Retinal pigment epithelial cell (primary cell): ENCODE results near the gene N4BP3.

Source experiments
- DNase-seq: peaks from one replicate; pipeline ENCODE4 v3.0.0-alpha.2; 2010; ENCODE audit warnings: low read depth
- H3K4me3 ChIP-seq: 2 replicates; pipeline ENCODE4 v1.5.1; 2011; ENCODE audit warnings: mild to moderate bottlenecking, low read length, control low read depth, moderate library complexity
- TF ChIP-seq, protein P1 (sequence below): conservative IDR thresholded peaks from 2 replicates; pipeline ENCODE4 v1.5.1; 2011; ENCODE audit warnings: low read depth, low read length, control low read depth, inconsistent platforms

N4BP3 gene

DNA sequence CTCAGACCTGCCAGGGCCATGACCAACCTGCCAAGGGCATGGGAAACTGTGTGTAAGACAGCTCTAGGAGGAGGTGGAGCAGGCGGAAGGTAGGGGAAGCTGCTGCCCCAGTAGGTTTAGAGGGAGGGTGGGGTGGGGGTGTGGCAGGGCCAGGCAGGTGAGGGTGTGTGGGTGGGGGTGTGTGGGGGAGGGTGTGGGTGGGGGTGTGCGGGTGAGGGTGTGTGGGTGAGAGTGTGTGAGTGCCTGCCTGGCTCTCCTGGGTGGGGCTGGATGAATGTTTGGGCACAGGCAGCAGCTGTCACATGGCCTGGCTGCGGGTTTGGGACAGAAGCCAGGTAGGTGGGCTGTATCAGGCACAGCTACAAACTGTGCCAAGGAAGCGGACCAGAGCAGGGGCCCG is 8.8 kb upstream of the N4BP3 start:
- TF ChIP-seq, protein P1, sequence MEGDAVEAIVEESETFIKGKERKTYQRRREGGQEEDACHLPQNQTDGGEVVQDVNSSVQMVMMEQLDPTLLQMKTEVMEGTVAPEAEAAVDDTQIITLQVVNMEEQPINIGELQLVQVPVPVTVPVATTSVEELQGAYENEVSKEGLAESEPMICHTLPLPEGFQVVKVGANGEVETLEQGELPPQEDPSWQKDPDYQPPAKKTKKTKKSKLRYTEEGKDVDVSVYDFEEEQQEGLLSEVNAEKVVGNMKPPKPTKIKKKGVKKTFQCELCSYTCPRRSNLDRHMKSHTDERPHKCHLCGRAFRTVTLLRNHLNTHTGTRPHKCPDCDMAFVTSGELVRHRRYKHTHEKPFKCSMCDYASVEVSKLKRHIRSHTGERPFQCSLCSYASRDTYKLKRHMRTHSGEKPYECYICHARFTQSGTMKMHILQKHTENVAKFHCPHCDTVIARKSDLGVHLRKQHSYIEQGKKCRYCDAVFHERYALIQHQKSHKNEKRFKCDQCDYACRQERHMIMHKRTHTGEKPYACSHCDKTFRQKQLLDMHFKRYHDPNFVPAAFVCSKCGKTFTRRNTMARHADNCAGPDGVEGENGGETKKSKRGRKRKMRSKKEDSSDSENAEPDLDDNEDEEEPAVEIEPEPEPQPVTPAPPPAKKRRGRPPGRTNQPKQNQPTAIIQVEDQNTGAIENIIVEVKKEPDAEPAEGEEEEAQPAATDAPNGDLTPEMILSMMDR: no peak
- DNase-seq: no peak

DNA sequence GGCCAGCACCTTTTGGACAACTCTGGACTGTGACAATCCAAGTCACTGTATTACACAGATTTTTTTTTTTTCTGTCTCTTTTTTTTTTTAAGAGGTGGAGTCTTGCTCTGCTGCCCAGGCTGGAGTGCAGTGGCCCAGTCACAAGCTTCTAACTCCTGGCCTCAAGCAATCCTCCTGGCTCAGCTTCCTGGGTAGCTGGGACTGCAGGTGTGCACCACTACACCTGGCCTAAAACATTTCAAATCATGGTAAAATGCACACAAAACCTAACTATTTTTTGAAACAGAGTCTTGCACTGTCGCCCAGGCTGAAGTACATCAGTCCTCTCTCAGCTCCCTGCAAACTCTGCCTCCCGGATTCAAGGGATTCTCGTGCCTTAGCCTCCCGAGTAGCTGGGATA is 7.2 kb upstream of the N4BP3 start:
- TF ChIP-seq, protein P1: no peak
- no peak for DNase-seq
- H3K4me3 ChIP-seq: no peak overlapping the region

More for the DNA sequence above, 8.8 kb upstream of the N4BP3 start:
- no peak overlapping the region for H3K4me3 ChIP-seq

DNA sequence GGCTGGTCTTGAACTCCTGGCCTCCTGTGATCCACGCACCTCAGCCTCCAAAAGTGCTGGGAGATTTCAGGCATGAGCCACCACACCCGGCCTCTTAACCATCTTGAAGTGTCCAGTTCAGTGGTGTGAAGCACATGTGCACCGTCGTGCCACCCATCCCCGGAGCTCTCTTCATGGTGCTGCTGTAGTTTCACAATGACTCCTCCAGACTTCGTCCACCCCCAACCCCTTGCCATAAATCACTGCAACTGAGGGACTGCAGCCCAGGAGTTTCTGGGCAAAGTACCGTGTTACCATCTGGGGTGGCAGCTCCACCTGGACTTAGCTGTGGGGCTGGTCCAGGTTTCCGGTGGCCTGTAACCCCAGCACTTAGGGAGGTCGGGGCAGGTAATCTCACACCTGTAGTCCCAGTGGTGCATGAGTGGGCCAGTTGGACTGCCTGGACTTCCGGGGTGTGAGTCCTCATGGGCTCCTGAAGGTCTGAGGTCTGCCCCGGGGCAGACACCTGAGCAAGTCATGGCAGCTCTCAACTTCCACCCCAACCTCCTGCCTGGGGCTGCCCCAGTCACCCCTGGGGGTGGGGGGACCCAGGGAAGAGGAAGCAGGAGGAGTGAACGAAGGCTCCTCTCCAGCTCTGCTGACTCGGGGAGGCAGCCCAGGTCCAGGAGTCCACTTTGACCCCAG is 6.6 kb upstream of the N4BP3 start:
- H3K4me3 ChIP-seq: no peak overlapping the region
- TF ChIP-seq, protein P1: no peak
- DNase-seq: no peak

DNA sequence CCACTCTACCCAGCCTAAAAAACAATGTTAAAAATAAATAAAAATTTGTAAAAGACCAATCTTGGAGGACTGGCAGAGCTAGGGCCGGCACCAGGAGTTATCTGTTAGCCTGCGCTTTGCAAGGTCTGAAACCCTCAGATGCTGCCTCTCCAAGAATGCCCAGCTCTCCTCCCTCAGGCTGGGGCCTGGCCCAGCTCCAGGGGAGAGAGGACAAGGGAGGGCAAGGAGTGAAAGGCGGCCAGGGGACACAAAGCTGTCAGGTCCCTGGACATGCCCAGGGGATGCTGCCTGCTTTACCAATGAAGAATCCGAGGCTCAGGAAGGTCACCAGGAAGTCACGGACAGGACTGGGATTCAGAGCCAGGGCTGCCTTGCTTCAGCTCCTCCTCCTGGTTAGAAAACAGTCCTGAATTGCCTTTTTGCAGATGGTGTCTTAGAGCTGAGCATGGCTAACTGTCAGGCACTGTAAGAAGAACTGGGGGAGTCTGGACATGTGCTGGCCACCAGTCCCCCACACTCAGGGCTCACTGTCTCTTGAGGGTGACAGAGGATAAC is 5.5 kb upstream of the N4BP3 start:
- H3K4me3 ChIP-seq: no peak overlapping the region
- TF ChIP-seq, protein P1: no peak
- DNase-seq: no peak

DNA sequence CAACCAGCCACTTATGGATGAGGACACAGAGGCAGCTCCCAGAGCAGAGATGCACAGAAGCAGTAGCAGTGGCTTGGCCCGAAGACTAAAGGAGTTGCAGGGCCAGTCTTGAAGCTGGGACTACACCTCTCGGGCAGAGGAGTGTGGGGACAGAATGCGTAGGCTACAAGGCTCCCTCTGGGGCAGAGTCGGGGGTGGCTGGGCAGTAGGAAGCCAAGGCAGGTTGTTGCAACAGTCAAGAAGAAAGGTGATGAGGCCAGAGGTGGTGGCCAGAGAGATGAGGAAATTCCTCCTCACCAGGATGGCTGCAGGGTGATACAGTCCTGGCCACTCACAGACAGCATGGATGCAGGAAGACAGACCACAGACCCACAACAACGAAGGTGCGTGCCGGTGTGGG is 4.9 kb upstream of the N4BP3 start:
- no peak for DNase-seq
- no peak overlapping the region for H3K4me3 ChIP-seq
- TF ChIP-seq, protein P1: no peak

DNA sequence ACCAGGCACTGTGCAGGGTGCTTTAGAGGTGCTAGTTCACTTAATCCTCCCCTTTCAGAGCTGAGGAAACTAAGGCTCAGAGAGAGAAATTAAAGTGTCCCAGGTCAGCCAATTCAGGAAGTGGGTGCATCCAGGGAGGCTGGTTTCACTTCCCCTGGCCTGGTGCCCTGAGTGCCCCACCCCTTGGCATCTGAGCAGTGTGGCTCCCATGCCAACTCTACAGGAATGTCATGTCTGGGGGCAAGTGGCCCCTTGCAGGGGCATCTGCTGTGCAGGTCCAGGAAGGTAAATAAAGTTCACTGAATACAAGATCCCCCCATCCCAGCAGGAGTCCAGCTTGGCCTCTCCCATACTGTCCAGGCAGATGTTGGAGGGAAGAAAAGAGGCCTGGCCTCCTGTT is 4.4 kb upstream of the N4BP3 start:
- TF ChIP-seq, protein P1: no peak
- no peak overlapping the region for H3K4me3 ChIP-seq
- DNase-seq: no peak

DNA sequence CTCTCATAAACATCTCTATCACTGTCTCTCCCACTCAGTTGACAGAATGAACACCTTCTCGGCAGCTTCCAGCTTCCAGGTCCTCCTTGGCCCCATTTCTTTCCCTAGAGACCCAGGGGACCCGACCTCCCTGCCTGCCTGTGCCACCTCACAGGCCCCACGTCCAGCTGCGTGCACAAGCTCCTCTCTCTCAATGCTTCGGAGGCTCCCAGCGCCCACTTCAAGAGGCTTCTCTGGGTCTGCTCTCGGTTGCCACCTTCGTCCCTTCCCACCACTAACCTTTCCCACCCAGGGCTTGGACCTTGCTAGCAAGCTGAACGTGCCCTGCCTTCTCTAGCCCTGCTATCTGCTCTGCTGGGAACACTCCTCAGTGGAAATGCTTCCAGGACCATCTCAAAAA is 2.8 kb upstream of the N4BP3 start:
- TF ChIP-seq, protein P1: no peak
- no peak for DNase-seq
- H3K4me3 ChIP-seq: no peak overlapping the region
